Daoy (cell line): Measurements from ENCODE around the gene CREBBP. TPM values are rescaled to one million over a fixed set of nuclear protein-coding genes. Genes with fewer than 3 reads are reported as not detected.

Experiments
- DNase-seq: peaks from one replicate; pipeline ENCODE4 v3.0.0-alpha.2; 2015; ENCODE audit warnings: low read depth
- total RNA-seq: library from RNA; depleted of rRNA; stranded (reverse); fragments of >200 nt; shearing (Covaris generic); gene quantifications from 2 replicates; pipeline ENCODE4 v1.2.3, GENCODE V29; 2014

CREBBP gene
- total RNA-seq, 1 experiment from 2014 or later, result 5.8 TPM

GRCh38 chr16:3856367-3857141 lies 24.0 kb downstream of the CREBBP start:
- no peak for DNase-seq

GRCh38 chr16:3854750-3855541 lies 25.6 kb downstream of the CREBBP start:
- no peak for DNase-seq

DNA sequence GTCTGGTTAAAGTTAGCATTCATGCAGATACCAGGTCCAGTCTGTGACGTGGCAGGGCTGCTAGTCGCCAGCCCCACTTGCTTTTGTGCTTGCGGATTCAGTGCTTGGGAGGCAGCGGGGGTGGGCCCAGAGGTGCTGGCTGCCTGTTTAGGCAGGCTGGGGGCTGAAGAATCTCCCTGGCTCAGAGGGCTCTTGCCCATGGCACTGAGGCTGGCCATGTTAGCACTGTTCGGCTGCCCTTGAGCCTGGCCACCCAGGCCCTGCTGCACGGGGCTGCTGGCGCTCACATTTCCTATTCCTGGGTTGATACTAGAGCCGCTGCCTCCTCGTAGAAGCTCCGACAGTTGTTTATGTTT lies 30.0 kb downstream of the CREBBP start:
- DNase-seq, result no peak

GRCh38 chr16:3849751-3850543 lies 30.6 kb downstream of the CREBBP start:
- DNase-seq, result no peak

DNA sequence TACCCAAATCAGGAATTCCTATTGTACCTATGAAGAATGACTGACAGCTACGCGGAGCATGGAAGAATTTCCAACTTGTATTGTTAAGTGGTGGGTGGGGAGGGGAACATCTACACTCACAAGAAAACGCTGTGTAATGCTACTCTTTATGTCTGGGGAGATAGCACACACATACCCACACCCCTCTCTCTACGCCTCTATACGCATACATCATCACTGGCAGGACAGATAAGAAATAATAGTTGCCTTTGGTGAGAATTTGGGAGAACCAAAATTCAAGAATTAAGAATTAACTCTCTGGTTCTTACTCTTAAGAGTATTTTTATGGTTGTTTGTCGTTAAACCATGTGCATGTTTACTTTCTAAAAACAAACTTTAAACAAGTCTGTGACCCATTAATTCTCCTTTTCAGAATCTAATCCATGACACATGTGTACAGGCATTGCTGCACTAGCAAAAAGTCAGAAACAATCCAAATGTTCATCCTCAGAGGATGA lies 33.9 kb downstream of the CREBBP start:
- no peak for DNase-seq

DNA sequence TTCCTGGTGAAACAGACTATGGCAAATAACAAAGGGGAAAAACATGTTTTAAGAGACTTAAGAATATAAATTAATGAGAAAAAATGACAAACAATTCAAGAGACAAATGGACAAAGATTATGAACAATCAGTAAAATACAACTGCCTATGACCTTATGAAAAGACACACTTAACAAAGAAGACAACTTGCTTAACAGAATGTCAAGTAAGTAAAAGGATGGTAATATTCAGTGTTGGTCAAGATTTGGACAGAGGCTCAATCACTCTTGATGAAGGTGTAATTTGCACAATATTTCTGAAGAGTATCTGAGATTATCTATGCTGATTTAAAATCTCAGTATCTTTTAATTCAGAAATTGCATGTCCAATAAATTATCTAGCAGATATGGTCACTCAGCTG lies 34.4 kb downstream of the CREBBP start:
- DNase-seq, result no peak

DNA sequence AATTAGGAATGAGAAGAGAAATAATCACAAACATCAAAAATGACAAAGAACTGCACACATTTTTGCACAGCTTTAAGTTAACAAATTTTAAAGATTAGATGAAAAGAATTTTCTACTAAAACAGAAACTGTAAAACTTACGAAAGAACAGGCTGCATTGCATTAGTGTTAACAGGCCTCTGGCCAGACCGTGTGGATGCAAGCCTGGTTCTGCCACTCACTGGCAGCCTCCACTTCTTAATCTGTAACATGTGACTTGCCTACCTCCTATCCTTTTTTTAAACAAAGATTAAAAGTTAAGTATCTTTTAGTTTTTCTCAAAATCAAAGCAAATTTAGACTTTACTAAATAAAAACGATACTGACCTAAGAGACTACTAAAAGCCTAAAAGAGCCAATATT lies 37.5 kb downstream of the CREBBP start:
- no peak for DNase-seq

- no peak for DNase-seq
These were observed 38.6 kb downstream of the CREBBP start for GRCh38 chr16:3841729-3842508.

- DNase-seq, result no peak
These were observed 40.9 kb downstream of the CREBBP start for GRCh38 chr16:3839402-3840184.

GRCh38 chr16:3838600-3839401 lies 41.7 kb downstream of the CREBBP start:
- no peak for DNase-seq

DNA sequence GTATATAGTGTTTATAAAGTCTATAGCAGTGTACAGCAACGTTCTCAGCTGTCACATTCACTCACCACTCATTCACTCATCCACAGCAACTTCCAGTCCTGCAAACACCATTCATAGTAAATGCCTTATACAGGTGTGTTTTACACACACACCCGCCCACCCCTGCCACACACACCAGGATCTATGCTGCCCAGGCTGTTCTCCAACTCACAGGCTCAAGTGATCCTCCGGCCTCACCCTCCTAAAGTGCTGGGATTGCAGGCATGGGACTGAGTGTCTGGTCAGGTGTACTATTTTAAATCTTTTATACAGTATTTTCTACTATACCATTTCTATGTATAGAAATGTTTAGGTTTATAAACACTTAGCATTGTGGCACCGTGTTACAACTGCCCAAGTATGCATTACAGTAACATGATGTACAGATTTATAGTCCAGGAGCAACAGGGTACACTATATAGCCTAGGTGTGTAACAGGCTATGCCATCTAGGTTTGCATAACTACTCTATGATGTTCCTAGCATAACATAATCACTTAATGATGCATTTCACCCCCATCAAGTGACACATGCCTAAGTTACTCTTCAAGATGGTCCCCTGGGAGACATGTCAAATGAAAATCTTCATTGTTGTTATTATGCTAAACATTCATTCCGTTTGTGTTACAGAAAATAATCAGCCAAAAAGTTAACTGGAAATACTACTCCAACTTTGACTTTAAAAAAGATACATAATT lies 42.5 kb downstream of the CREBBP start:
- DNase-seq, result no peak

GRCh38 chr16:3836641-3837040 lies 43.9 kb downstream of the CREBBP start:
- DNase-seq, result no peak

GRCh38 chr16:3835089-3835602 lies 45.4 kb downstream of the CREBBP start:
- no peak for DNase-seq

GRCh38 chr16:3832668-3833067 lies 47.8 kb downstream of the CREBBP start:
- no peak for DNase-seq

DNA sequence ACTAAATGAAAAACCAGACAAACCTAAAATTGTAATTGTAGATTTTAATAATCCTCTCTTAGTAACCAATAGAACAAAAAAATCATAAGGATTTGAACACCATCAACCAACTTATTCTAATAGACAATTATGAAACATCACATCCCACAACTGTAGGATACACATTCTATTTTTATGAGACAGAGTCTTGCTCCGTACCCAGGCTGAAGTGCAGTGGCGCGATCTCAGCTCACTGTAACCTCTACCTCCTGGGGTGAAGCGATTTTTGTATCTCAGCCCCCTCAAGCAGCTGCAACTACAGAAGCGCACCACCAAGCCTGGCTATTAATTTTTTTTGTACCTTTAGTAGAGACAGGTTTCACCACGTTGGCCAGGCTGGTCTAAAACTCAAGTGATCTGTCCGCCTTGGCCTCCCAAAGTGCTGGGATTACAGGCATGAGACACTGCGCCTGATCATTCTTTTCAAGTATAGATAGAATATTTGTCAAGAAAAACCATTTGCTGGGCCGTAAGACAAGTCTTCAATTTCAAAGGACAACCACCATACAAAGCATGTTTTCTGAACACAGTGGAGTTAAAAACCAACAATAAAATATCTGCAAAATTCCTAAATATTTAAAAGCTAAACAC lies 49.8 kb downstream of the CREBBP start:
- no peak for DNase-seq

DNA sequence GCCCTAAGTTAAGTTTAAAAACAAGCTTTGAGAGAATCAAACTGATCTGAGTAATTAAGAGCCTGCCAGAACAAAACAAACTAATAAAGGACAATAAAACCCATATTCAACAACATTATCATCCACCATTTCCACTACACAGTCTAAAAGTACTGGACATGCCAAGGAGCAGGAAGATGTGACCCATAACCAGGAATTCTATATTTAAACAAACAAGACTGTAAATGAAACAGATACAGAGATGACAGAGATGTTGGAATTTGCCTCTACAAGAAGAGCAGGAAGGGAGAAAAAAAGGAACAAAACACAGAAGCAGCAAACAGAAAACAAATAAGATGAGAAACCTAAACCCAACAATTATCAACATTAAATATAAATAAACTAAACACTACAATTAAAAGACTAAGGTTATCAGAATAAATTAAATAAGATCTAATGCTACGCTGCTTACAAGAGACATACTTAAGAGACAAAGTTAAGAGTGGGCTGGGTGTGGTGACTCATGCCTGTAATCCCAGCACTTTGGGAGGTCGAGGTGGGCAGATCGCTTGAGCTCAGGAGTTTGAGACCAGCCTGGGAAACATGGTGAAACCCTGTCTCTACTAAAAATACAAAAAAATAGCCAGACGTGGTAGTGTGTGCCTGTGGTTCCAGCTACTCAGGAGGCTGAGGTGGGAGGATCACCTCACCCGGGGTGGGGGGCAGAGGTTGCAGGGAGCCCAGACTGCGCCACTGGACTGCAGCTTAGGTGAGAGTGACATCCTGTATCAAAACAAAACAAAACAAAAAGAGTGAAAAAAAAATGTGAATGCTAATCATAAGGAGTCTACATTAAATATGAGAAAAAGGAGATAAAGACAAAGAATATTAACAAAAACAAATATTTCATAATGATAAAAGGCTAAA lies 50.6 kb downstream of the CREBBP start:
- no peak for DNase-seq

DNA sequence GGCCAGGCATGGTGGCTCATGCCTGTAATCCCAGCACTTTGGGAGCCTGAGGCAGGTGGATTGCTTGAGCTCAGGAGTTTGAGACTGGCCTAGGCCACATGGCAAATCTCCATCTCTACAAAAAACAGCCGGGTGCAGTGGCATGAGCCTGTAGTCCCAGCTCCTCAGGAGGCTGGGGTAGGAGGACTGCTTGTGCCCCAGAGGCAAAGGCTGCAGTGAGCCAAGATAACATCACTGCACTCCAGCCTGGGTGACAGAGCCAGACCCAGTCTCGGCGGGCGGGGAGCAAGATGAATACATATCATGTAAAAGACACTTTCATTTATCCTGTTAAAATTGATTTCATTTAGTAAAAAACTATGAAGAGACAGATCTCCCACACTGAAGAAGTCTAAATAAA lies 54.6 kb downstream of the CREBBP start:
- DNase-seq, result no peak
